GM19239 (cell line): ENCODE results near the gene TOPBP1.
A peak's percentile ranks its signal among the peaks of the same experiment; 100 is the strongest.

Experiments
- DNase-seq: peaks from one replicate; pipeline ENCODE4 v3.0.0; 2011; ENCODE audit warnings: low spot score; ENCODE audit not compliant: insufficient read length
- FAIRE-seq: peaks from 2 replicates; lab custom pipeline; 2011; peaks lifted over from hg19 to GRCh38; lab: Jason Lieb, UNC

The TOPBP1 gene

DNA sequence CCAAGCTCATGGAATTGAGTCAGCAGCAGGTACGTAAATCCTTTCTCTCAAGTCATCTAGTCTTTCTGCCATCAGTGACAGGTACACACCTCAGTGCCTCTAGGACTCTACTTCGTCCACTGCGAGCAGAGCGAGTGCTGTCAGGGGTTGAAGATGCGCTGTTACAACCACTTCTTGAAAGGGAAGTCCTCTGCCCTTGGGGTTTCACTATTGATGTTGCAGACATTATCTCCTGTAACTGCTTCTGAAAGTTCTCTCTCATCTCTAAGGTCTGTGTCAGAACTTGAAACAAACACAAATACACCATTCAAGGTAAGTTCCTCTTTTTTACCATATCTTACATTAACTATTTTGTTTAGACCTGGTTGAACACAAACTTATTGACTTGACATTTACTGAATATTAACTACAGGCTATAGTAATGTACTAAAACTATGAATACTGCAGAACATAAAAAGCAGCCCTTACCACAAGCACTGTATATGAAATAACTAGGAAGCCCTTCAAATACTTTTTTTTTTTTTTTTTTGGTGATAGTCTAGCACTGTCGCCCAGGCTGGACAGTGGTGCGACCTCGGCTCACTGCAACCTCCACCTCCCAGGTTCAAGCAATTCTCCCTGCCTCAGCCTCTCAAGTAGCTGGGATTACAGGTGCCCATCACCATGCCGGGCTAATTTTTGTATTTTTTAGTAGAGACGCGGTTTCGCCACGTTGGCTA is 41.5 kb downstream of the TOPBP1 start:
- DNase-seq (peak; percentile 40), FAIRE-seq (peak; percentile 100)

DNA sequence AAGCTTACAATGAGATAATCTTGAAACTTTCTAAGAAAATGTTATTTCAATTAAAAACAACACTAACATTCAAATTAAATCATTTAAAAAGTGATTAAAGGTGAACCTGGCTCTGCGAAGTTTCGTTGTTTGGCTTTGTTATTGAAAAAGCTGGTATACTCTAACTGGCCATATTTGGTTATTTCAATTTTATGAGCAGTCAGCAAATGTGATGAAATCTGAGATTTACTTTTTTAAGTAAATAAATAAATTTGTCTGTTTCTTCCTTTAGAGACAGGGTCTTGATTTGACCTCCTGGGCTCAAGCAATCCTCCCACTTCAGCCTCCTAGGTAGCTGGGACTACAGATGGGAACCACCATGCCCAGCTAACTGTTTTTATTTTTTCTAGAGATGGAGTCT is 50.2 kb downstream of the TOPBP1 start:
- FAIRE-seq (no peak), DNase-seq (no peak)

- peak; percentile 11 for FAIRE-seq
- no peak for DNase-seq
These were observed 51.7 kb downstream of the TOPBP1 start for GRCh38 chr3:133610031-133610430.

DNA sequence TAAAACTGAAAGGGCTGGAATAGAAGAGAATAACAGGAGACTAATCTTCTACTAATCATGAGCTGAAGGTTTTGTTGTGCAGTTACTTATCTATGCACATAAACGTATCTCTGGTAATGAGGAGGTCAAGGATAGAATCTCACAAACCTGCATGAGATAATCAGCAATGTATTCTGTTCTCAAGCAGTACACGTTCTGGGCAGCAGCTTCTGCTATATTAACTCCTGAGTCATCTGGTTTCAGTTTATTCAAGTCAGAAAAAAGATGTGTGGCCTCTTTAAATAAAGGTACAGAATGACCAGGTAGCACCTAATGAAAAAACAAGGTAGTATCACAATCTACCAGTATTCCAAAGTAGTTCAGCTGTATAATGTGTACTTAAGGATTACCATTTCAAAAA is 53.4 kb downstream of the TOPBP1 start:
- no peak for FAIRE-seq
- no peak for DNase-seq

DNA sequence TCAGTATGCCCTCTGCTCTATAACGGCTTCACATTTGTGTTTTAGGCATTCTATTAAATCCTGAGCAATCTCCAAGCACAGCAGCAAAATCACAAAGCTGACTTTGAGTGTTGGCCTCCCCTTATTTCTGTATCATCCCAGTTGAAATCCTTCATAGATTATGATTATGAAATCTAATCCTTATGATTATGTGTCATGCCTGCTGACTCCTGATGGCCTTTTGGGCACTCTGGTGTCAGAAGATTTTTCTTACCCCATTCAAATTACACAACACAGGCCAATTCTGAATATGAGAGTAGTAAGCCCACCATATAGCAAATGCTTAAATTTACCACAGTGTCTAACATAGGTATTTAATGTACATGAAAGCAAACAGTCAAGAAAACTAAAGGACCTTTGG is 53.9 kb downstream of the TOPBP1 start:
- DNase-seq: no peak
- FAIRE-seq: peak; percentile 39

DNA sequence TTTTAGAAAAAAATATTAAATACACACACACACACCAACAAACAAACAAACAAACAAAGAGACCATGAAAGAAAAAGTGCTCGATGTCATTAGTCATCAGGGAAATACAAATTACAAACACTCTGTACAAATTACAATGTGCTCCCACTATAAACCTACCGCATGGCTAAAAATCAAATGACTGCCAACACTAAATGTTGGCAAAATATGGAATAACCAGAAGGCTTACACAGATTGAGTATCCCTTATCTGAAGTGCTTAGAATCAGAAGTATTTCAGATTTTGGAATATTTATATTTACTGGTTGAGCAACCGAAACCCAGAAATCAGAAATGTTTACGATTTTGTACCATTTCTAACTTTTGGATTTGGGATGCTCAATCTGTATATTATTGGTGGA is 54.8 kb downstream of the TOPBP1 start:
- FAIRE-seq: no peak

GRCh38 chr3:133606342-133606741 is 55.4 kb downstream of the TOPBP1 start:
- no peak for DNase-seq
- peak; percentile 31 for FAIRE-seq

More for the DNA sequence above, 54.8 kb downstream of the TOPBP1 start:
- DNase-seq: no peak

GRCh38 chr3:133600572-133601081 is 61.1 kb downstream of the TOPBP1 start:
- FAIRE-seq (no peak), DNase-seq (no peak)

- FAIRE-seq: no peak
These were observed 62.5 kb downstream of the TOPBP1 start for GRCh38 chr3:133599280-133599679.

DNA sequence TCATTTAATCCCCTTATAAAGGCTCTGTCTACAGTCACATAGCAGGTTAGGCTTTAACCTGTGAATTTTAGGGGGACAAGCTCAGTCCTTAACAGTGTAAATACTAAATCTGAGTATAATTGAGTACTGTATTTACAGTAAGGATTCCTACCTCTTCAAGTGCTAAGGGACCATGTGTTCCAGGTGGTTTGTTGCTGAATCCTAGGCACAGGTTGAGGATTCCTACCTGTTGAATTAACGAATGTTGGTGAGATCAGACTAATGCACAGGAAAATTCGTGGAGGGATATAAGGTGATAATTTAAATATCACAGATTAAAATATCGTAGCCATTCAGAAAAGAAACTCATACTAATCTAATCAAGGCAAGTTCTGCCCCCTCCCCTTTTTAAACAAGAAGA is 63.3 kb downstream of the TOPBP1 start:
- no peak for FAIRE-seq
- DNase-seq: no peak

More at GRCh38 chr3:133599280-133599679, 62.5 kb downstream of the TOPBP1 start:
- DNase-seq: no peak

- DNase-seq (no peak), FAIRE-seq (no peak)
These were observed 66.4 kb downstream of the TOPBP1 start for GRCh38 chr3:133595341-133595740.

DNA sequence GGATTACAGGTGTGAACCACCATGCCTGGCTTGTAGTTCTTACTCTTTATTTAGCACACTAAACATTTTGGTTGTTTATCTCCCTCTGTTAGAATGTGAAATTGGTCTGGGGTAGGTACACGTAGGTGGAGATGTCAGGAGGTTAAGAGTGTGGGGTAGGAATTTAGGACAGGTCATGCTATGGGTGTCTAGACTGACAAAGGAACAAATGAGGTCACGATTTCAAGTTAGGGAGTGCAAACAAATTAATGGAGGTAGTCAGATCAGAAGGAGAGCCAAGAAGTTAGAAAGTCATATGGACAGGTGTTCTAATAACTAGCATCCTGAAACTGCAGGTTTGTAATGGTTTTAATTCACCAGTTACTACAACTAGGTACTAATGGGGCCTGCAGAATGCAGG is 68.5 kb downstream of the TOPBP1 start:
- FAIRE-seq (no peak), DNase-seq (no peak)

DNA sequence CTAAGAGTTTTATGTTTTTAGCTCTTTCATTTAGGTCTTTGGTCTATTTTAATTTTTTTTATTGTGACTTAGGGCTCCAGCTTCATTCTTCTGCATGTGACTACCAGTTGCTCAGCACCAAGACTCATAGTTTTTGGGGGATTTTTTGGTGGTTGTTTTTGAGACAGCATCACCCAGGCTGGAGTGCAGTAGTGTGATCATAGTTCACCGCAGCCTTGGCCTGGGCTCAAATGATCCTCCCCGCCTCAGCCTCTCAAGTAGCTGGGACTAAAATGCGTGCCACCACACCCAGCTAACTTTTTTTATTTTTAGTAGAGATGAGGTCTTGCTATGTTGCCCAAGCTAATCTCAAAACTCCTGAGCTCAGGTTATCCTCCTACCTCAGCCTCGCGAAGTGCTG is 68.9 kb downstream of the TOPBP1 start:
- FAIRE-seq (no peak), DNase-seq (no peak)

- DNase-seq (no peak), FAIRE-seq (peak; percentile 26)
These were observed 70.4 kb downstream of the TOPBP1 start for GRCh38 chr3:133591271-133591742.

GRCh38 chr3:133589503-133589902 is 72.2 kb downstream of the TOPBP1 start:
- no peak for DNase-seq
- no peak for FAIRE-seq

DNA sequence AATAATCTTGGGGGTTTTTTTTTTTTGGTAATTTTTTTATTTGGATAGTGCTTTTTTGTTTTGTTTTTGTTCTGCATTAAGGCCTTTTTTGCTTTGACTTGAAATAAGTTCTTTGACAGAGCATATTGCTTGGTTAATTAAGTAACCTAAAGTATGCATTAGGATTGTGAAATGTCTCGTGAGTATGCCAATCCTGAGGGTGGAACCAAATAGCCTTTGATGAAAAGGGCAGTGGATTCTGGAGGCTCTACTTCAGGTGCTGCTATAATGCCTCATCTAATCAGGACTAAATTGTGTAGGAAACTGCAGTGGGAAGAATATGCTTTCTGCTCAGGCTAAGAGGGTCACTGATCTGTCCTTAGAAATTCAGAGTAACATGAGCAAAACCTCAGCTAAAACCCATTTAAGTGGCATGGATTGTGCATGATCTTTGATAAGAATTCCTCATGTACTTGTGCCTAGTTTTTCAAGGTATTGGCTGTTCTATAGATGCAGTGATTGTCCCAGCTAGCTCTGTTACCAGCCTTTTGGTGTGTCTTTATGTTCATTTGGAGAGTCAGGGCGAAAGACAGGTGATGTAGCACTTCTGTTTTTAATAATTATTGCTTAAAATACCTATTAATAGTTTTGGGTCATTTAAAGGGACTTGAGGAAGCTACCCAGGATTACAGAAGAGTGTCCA is 72.8 kb downstream of the TOPBP1 start:
- DNase-seq (no peak), FAIRE-seq (peak; percentile 72)

GRCh38 chr3:133588035-133588434 is 73.7 kb downstream of the TOPBP1 start:
- no peak for DNase-seq
- peak; percentile 49 for FAIRE-seq

DNA sequence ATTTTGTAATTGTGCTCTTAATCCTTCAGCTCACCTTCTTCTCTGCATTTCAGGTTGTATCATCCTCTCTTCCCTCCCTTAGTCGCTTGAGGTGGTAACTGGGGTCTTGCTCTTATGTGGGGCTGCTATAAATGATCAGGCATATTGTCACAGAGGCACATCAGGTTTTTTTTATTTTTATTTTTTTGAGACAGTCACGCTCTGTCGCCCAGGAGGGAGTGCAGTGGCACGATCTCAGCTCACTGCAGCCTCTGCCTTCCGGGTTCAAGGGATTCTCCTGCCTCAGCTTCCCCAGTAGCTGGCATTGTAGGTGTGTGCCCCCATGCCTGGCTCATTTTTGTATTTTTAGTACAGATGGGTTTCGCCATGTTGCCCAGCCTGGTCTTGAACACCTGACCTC is 78.3 kb downstream of the TOPBP1 start:
- DNase-seq: no peak
- FAIRE-seq: no peak

DNA sequence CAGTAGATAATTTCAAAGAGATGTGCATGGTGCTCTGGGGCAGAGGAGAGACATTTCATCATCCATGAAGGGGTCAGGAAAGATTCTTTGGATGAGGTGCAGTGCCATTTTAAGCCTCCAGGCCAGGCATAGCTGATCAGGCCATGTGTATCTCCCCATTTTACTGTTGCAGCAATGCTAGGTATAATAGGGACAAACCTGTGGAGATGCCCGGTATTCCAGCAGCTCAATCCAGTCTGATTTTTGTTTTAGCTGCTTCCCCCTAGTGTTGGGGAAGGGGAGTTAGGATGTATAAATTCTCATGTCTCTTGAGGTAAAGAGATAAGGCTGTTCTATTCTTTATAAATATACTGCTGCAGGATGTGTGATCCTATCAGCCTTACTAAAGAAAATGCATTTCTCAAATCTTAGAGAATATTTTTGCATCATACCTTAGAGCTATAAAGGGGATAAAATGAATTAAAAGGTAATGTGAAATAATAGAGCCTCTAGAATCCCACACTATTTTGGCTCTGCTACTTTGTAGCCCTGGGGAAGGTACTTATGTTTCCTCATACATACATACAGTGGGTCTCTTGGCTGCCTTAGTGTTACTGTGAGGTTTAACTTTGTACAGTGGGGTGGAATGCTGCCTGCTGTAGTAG is 83.1 kb downstream of the TOPBP1 start:
- DNase-seq (no peak), FAIRE-seq (peak; percentile 63)

DNA sequence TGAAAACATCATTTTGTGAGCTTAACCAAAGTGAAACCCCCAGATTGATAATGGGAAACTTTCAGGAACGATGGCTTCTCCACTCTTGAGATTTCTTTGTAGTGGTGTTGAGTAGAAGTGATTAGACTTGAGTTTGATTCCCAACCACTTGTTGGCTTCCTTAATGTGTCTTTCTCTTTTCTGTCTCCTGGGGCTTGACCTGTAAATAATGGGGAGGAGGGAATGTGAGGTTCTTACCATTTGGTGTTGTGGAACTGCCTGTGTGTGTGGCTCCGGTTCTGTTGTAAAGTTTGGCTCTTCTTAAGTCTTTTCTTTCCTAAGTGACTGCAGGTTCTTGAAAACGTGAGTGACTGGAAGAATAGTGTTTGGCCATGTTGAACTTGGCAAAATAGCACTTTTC is 85.6 kb downstream of the TOPBP1 start:
- DNase-seq (no peak), FAIRE-seq (peak; percentile 49)

GRCh38 chr3:133575086-133575485 is 86.7 kb downstream of the TOPBP1 start:
- FAIRE-seq (no peak), DNase-seq (no peak)
